Trophoblast cell (in vitro differentiated cells and primary cell): ENCODE data around the gene YAF2.
"Not testable (repeated sequence)": the region's sequence is repeated elsewhere in the genome, so short reads cannot be mapped to it uniquely, and the experiment has no call there.

ENCODE experiments used
- DNase-seq, 2 donors: peaks; one replicate each; pipeline ENCODE4 v3.0.0-alpha.2; 2016
- H2AFZ ChIP-seq: 2 replicates; pipeline ENCODE4 v1.6.1; 2013; ENCODE audit warnings: low read length, moderate library complexity, mild to moderate bottlenecking; ENCODE audit not compliant: insufficient read depth, poor library complexity
- H2AK5ac ChIP-seq: 2 replicates; pipeline ENCODE4 v1.6.1; 2013; ENCODE audit warnings: mild to moderate bottlenecking, low read length
- H2BK120ac ChIP-seq: 2 replicates; pipeline ENCODE4 v1.6.1; 2013; ENCODE audit warnings: low read length, mild to moderate bottlenecking, moderate library complexity; ENCODE audit not compliant: insufficient read depth, poor library complexity
- H2BK12ac ChIP-seq: 2 replicates; pipeline ENCODE4 v1.6.1; 2013; ENCODE audit warnings: mild to moderate bottlenecking, low read length, moderate library complexity
- H2BK5ac ChIP-seq: 2 replicates; pipeline ENCODE4 v1.6.1; 2013; ENCODE audit warnings: low read length, low read depth, moderate library complexity, mild to moderate bottlenecking; ENCODE audit not compliant: poor library complexity
- H3K14ac ChIP-seq: 2 replicates; pipeline ENCODE4 v1.6.1; 2013; ENCODE audit warnings: mild to moderate bottlenecking, low read length
- H3K18ac ChIP-seq: 2 replicates; pipeline ENCODE4 v1.6.1; 2013; ENCODE audit warnings: mild to moderate bottlenecking, low read length
- H3K23ac ChIP-seq: 2 replicates; pipeline ENCODE4 v1.6.1; 2013; ENCODE audit warnings: low read length
- H3K27ac ChIP-seq: 2 replicates; pipeline ENCODE4 v1.5.1; 2013; ENCODE audit warnings: low read depth, mild to moderate bottlenecking, inconsistent platforms, low read length, moderate library complexity
- H3K27me3 ChIP-seq: 2 replicates; pipeline ENCODE4 v1.6.1; 2013; ENCODE audit warnings: inconsistent platforms, mild to moderate bottlenecking, low read length, moderate library complexity; ENCODE audit not compliant: insufficient read depth
- H3K36me3 ChIP-seq, 2 experiments: 1 replicate in 1 of 2; 2 replicates in 1 of 2; pipeline ENCODE4 v1.6.1; 2013; ENCODE audit warnings: low read length in 2 of 2, mild to moderate bottlenecking in 2 of 2, moderate library complexity in 1 of 2; ENCODE audit not compliant: insufficient read depth in 2 of 2, control insufficient read depth in 1 of 2
- H3K4ac ChIP-seq: 2 replicates; pipeline ENCODE4 v1.6.1; 2013; ENCODE audit warnings: low read depth, mild to moderate bottlenecking, low read length, moderate library complexity
- H3K4me1 ChIP-seq, 2 experiments: 1 replicate in 1 of 2; 2 replicates in 1 of 2; pipeline ENCODE4 v1.6.1; 2013; ENCODE audit warnings: low read length in 2 of 2, mild to moderate bottlenecking in 2 of 2, moderate library complexity in 1 of 2; ENCODE audit not compliant: insufficient read depth in 2 of 2, control insufficient read depth in 1 of 2
- H3K4me2 ChIP-seq: 2 replicates; pipeline ENCODE4 v1.6.1; 2013; ENCODE audit warnings: inconsistent platforms, mild to moderate bottlenecking, low read length, moderate library complexity
- H3K4me3 ChIP-seq: 2 replicates; pipeline ENCODE4 v1.5.1; 2013; ENCODE audit warnings: mild to moderate bottlenecking, low read depth, low read length, inconsistent platforms
- H3K79me1 ChIP-seq: one replicate; pipeline ENCODE4 v1.6.1; 2013; ENCODE audit warnings: low read length
- H3K79me2 ChIP-seq: 2 replicates; pipeline ENCODE4 v1.6.1; 2013; ENCODE audit warnings: low read length, mild to moderate bottlenecking; ENCODE audit not compliant: control insufficient read depth, insufficient read depth, poor library complexity
- H3K9ac ChIP-seq: 2 replicates; pipeline ENCODE4 v1.6.1; 2013; ENCODE audit warnings: mild to moderate bottlenecking, low read length
- H3K9me3 ChIP-seq: 2 replicates; pipeline ENCODE4 v1.6.1; 2013; ENCODE audit warnings: low read depth, mild to moderate bottlenecking, control low read depth, inconsistent platforms, low read length; ENCODE audit not compliant: insufficient read depth
- H4K12ac ChIP-seq: 2 replicates; pipeline ENCODE4 v1.6.1; 2013; ENCODE audit warnings: low read depth, mild to moderate bottlenecking, low read length, moderate library complexity
- H4K8ac ChIP-seq: 2 replicates; pipeline ENCODE4 v1.6.1; 2013; ENCODE audit warnings: low read depth, mild to moderate bottlenecking, low read length, moderate library complexity
- H4K91ac ChIP-seq: one replicate; pipeline ENCODE4 v1.6.1; 2013; ENCODE audit warnings: low read depth, mild to moderate bottlenecking, low read length, moderate library complexity
- WGBS: extraction: QIAGEN DNeasy Blood & Tissue Kit; methylation state at CpG from one replicate; pipeline ENCODE4 v1.1.7; 2013; ENCODE audit warnings: missing lambda C conversion rate; ENCODE audit not compliant: insufficient read length, insufficient coverage; ENCODE audit errors: extremely low coverage; 5-methylcytosine and 5-hydroxymethylcytosine counted together

YAF2 gene

GRCh38 chr12:42221726-42222125 is 16.3 kb downstream of the YAF2 start:
- Histone ChIP-seq H3K23ac (no peak overlapping the region), H2BK5ac (no peak overlapping the region), H2BK12ac (no peak overlapping the region), H4K91ac (no peak overlapping the region), H2AFZ (no peak overlapping the region), H3K27me3 (no peaks in the 10 kb centered on the region), H3K36me3 (peaks cover 2 to 3% of the 10 kb centered on the region in 2 experiments), H2BK120ac (no peak overlapping the region), H3K79me1 (no peaks in the 10 kb centered on the region), H3K4me3 (no peak overlapping the region), H3K4me1 (no peaks in the 10 kb centered on the region), H3K4me2 (no peak overlapping the region), H3K79me2 (no peaks in the 10 kb centered on the region), H3K27ac (no peak overlapping the region), H3K9me3 (peaks cover 3% of the 10 kb centered on the region), H3K4ac (no peak overlapping the region), H4K8ac (no peak overlapping the region), H3K14ac (no peak overlapping the region), H3K18ac (no peak overlapping the region), H4K12ac (no peak overlapping the region), H3K9ac (no peak overlapping the region), H2AK5ac (no peak overlapping the region)
- DNase-seq: no peak
- WGBS: no CpG with 5 or more reads among the region's 2 CpGs

- peak in 1 of 2 donors; percentile 42 for DNase-seq
- no peak overlapping the region for H3K23ac ChIP-seq
Observed at GRCh38 chr12:42217656-42218055, 20.4 kb downstream of the YAF2 start.

DNA sequence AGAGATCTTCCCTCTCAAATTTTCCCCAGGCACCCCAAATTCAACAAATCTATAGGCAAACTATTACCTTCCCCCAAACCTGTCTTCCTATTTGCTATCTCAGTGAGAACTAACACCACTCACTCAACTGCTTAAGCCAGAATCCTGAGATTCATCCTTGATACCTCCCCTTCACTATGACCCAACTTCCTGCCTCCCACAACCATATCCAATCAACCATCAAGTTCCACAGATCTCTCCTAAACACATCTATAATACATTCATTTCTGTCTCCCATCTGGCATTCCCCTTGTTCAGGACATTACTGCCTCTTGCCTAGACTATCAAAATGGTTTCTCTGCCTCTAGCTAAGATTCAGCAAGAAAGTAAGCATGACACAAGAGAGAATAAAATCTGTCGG is 21.3 kb downstream of the YAF2 start:
- Histone ChIP-seq H3K79me2 (no peaks in the 10 kb centered on the region), H3K79me1 (no peaks in the 10 kb centered on the region), H2BK5ac (no peak overlapping the region), H3K4me1 (no peaks in the 10 kb centered on the region), H3K23ac (no peak overlapping the region), H3K9ac (no peak overlapping the region), H4K91ac (no peak overlapping the region), H3K9me3 (no peaks in the 10 kb centered on the region), H3K27me3 (no peaks in the 10 kb centered on the region), H3K27ac (no peak overlapping the region), H4K12ac (no peak overlapping the region), H3K18ac (no peak overlapping the region), H2AK5ac (no peak overlapping the region), H2BK12ac (no peak overlapping the region), H3K14ac (no peak overlapping the region), H3K4me3 (no peak overlapping the region), H3K4ac (no peak overlapping the region), H3K36me3 (no peaks in the 10 kb centered on the region), H2BK120ac (no peak overlapping the region), H2AFZ (no peak overlapping the region), H4K8ac (no peak overlapping the region), H3K4me2 (no peak overlapping the region)
- DNase-seq: no peak
- WGBS: no CpG with 5 or more reads among the region's 1 CpG

More at GRCh38 chr12:42217656-42218055, 20.4 kb downstream of the YAF2 start:
- no peak overlapping the region for H4K91ac ChIP-seq
- no peak overlapping the region for H2BK5ac ChIP-seq
- no peak overlapping the region for H3K9ac ChIP-seq
- H2AFZ ChIP-seq: no peak overlapping the region
- H2BK120ac ChIP-seq: no peak overlapping the region
- no peaks in the 10 kb centered on the region for H3K9me3 ChIP-seq
- no peak overlapping the region for H4K12ac ChIP-seq
- no peak overlapping the region for H4K8ac ChIP-seq
- H3K79me2 ChIP-seq: no peaks in the 10 kb centered on the region
- H3K4me2 ChIP-seq: no peak overlapping the region
- no peak overlapping the region for H3K14ac ChIP-seq
- no peaks in the 10 kb centered on the region for H3K36me3 ChIP-seq
- H3K18ac ChIP-seq: no peak overlapping the region
- H3K4ac ChIP-seq: no peak overlapping the region
- no peak overlapping the region for H3K27ac ChIP-seq
- H2BK12ac ChIP-seq: no peak overlapping the region
- no peak overlapping the region for H2AK5ac ChIP-seq
- H3K27me3 ChIP-seq: no peaks in the 10 kb centered on the region
- H3K4me1 ChIP-seq: no peaks in the 10 kb centered on the region
- H3K4me3 ChIP-seq: no peak overlapping the region
- no peaks in the 10 kb centered on the region for H3K79me1 ChIP-seq

DNA sequence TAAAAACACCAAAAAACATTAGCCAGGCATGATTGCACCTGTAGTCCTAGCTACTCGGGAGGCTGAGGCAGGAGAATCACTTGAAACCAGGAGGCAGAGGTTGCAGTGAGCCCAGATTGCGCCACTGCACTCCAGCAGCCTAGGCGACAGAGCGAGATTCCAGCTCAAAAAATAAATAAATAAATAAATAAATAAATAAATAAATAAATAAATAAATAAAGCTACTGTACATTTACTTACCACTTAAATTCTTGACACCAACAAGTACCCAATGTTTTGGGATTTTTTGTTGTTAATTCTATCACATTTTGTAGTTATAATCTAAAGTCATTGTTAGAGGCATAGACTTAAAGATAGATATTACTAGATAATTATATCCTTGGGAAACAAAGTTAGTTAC is 22.3 kb downstream of the YAF2 start:
- not testable (repeated sequence) for H3K9ac ChIP-seq, H2AK5ac ChIP-seq, H3K4me3 ChIP-seq, H2AFZ ChIP-seq, H4K91ac ChIP-seq, DNase-seq, H3K18ac ChIP-seq, H3K79me2 ChIP-seq, H3K4ac ChIP-seq, H3K9me3 ChIP-seq, H2BK5ac ChIP-seq, H3K14ac ChIP-seq, H3K4me2 ChIP-seq, H3K27me3 ChIP-seq, H3K4me1 ChIP-seq, H4K12ac ChIP-seq, H3K23ac ChIP-seq, H2BK12ac ChIP-seq, H3K27ac ChIP-seq, H2BK120ac ChIP-seq, H3K36me3 ChIP-seq, H3K79me1 ChIP-seq, H4K8ac ChIP-seq
- no CpG with 5 or more reads among the region's 4 CpGs for WGBS
